HepG2 (cell line): ENCODE measurements around the gene EIF3J. TPM values are rescaled to one million over a fixed set of nuclear protein-coding genes. Genes with fewer than 3 reads are reported as not detected.

ENCODE experiments used
- ATAC-seq: fragments of 200-7000 bp; cut with Tn5 transposase; 3 replicates; pipeline ENCODE4 v1.9.1; 2020; ENCODE audit warnings: mild to moderate bottlenecking, moderate library complexity
- BruUV-seq: library from RNA; stranded (reverse); fragments of 400-500 nt; replicated peaks from 2 replicates; lab custom pipeline; 2021; lab: Mats Ljungman, UMichigan
- CTCF ChIA-PET: fragments of 300-600 bp; formaldehyde crosslinking; extraction: SDS; loops from one replicate; lab custom pipeline; 2021; ENCODE audit warnings: low total read pairs, inconsistent platforms, low intra/inter-chr PET ratio; lab: Yijun Ruan, JAX
- POLR2A ChIA-PET: fragments of 350-600 bp; sonication (Branson Sonifier 250); formaldehyde crosslinking; loops from one replicate; lab custom pipeline; 2020; ENCODE audit warnings: antibody characterized with exemption, inconsistent platforms; lab: Yijun Ruan, JAX
- DNase-seq: peaks from one replicate; pipeline ENCODE4 v3.0.0-alpha.2; 2015; ENCODE audit warnings: low spot score
- FAIRE-seq: peaks from 3 replicates; lab custom pipeline; 2011; peaks lifted over from hg19 to GRCh38; lab: Jason Lieb, UNC
- H2AFZ ChIP-seq: one replicate; pipeline ENCODE4 v1.6.1; 2011; ENCODE audit warnings: low read length, inconsistent platforms
- H3K27ac ChIP-seq: fragments of 300-600 bp; 3 replicates; pipeline ENCODE4 v1.8.0; 2011; ENCODE audit warnings: mixed run types, mild to moderate bottlenecking, mixed read lengths, low read length, inconsistent platforms; ENCODE audit not compliant: insufficient read depth; ENCODE audit errors: extremely low read length
- H3K27me3 ChIP-seq, 2 experiments: fragments of 200-600 bp in 1 of 2; 2 replicates in 1 of 2; 3 replicates in 1 of 2; pipeline versions ENCODE4 v1.6.0 to v1.8.0; 2011; ENCODE audit warnings: low read length in 2 of 2, mild to moderate bottlenecking in 2 of 2, moderate library complexity in 2 of 2, inconsistent platforms in 1 of 2; ENCODE audit not compliant: insufficient read depth in 2 of 2, control insufficient read depth in 1 of 2
- H3K36me3 ChIP-seq, 2 experiments: fragments of 200-600 bp in 1 of 2; replicated peaks in 1 of 2; 2 replicates in 1 of 2; 3 replicates in 1 of 2; pipeline versions ENCODE4 v1.5.1 to v1.8.0; 2011; ENCODE audit warnings: low read length in 2 of 2, inconsistent platforms in 1 of 2; ENCODE audit not compliant: insufficient read depth in 2 of 2, control insufficient read depth in 1 of 2
- H3K4me1 ChIP-seq: 2 replicates; pipeline ENCODE4 v1.5.1; 2012; ENCODE audit warnings: low read length, inconsistent platforms; ENCODE audit not compliant: insufficient read depth
- H3K4me2 ChIP-seq: 2 replicates; pipeline ENCODE4 v1.6.0; 2011; ENCODE audit warnings: low read depth, low read length, inconsistent platforms
- H3K4me3 ChIP-seq, 3 experiments: fragments of 200-600 bp in 1 of 3; sonication (generic), shearing (Covaris generic) in 1 of 3; replicated peaks in 1 of 3; 2 replicates each; pipeline ENCODE4 v1.5.1; 2011 to 2016; ENCODE audit warnings: low read length in 3 of 3, inconsistent platforms in 2 of 3, low read depth in 2 of 3, mild to moderate bottlenecking in 2 of 3, control low read depth in 1 of 3, mixed read lengths in 1 of 3; ENCODE audit not compliant: insufficient read depth in 1 of 3
- H3K79me2 ChIP-seq: one replicate; pipeline ENCODE4 v1.6.1; 2011; ENCODE audit warnings: low read length, inconsistent platforms; ENCODE audit not compliant: insufficient read depth
- H3K9ac ChIP-seq: 2 replicates; pipeline ENCODE4 v1.6.0; 2011; ENCODE audit warnings: mild to moderate bottlenecking, low read depth, low read length, inconsistent platforms; ENCODE audit not compliant: insufficient read depth
- H3K9me3 ChIP-seq: 2 replicates; pipeline ENCODE4 v1.5.1; 2012; ENCODE audit warnings: mild to moderate bottlenecking, low read length
- H4K20me1 ChIP-seq: 2 replicates; pipeline ENCODE4 v1.6.0; 2011; ENCODE audit warnings: inconsistent platforms, mild to moderate bottlenecking, low read length, moderate library complexity; ENCODE audit not compliant: insufficient read depth
- ADNP ChIP-seq: sonication (generic); formaldehyde crosslinking; IDR thresholded peaks from 2 replicates; pipeline ENCODE4 v1.4.0; 2020; ENCODE audit warnings: missing genetic modification reagents
- AGO2 ChIP-seq: fragments of 200-400 bp; formaldehyde crosslinking; optimal IDR thresholded peaks from 2 replicates; pipeline ENCODE3; 2017; ENCODE audit warnings: mild to moderate bottlenecking, low read depth, low read length, moderate library complexity
- BATF2 ChIP-seq: sonication (generic); formaldehyde crosslinking; IDR thresholded peaks from 2 replicates; pipeline ENCODE4 v1.8.0; 2022; ENCODE audit warnings: mild to moderate bottlenecking, missing genetic modification reagents, moderate library complexity
- GFI1 ChIP-seq: sonication (generic); formaldehyde crosslinking; IDR thresholded peaks from 2 replicates; pipeline ENCODE4 v1.5.0; 2020; ENCODE audit warnings: missing genetic modification reagents, mild to moderate bottlenecking, borderline replicate concordance
- MEIS2 ChIP-seq: sonication (generic); formaldehyde crosslinking; IDR thresholded peaks from 2 replicates; pipeline ENCODE4 v1.9.0; 2021; ENCODE audit warnings: mild to moderate bottlenecking, missing genetic modification reagents
- SRF ChIP-seq: IDR thresholded peaks from 2 replicates; pipeline ENCODE4 v1.6.1; 2011; ENCODE audit warnings: mild to moderate bottlenecking, low read depth, low read length, moderate library complexity
- ZBTB26 ChIP-seq: IDR thresholded peaks from 2 replicates; pipeline ENCODE4 v1.6.1; 2016; ENCODE audit warnings: missing compliant biosample characterization, missing genetic modification reagents, borderline replicate concordance
- ZGPAT ChIP-seq: IDR thresholded peaks from 2 replicates; pipeline ENCODE4 v1.6.1; 2016; ENCODE audit warnings: mild to moderate bottlenecking
- ZNF121 ChIP-seq: sonication (generic); formaldehyde crosslinking; IDR thresholded peaks from 2 replicates; pipeline ENCODE4 v1.5.0; 2020; ENCODE audit warnings: mild to moderate bottlenecking, missing genetic modification reagents
- ZNF362 ChIP-seq: sonication (generic); formaldehyde crosslinking; IDR thresholded peaks from 2 replicates; pipeline ENCODE4 v1.4.0; 2020; ENCODE audit warnings: missing genetic modification reagents, mild to moderate bottlenecking, borderline replicate concordance
- WGBS: methylation state at CpG from one replicate; pipeline ENCODE4 v1.1.6; 2017; ENCODE audit warnings: low lambda C conversion rate; 5-methylcytosine and 5-hydroxymethylcytosine counted together
- in situ Hi-C: cut with HindIII; loops from 2 replicates; pipeline ENCODE4 v1.10.0; 2017; ENCODE audit warnings: low pct_unique_long_range_greater_than_20kb; ENCODE audit not compliant: extremely low pct_ligation_motif_present
- intact Hi-C: fragments of 100-400 bp; cut with micrococcal nuclease; formaldehyde crosslinking; loops from one replicate; pipeline ENCODE4 v1.10.0; 2022; ENCODE audit not compliant: unreplicated experiment
- polyA plus RNA-seq, 8 experiments: library from polyadenylated mRNA; depleted of rRNA in 3 of 8; stranded (reverse) in 7 of 8; unstranded in 1 of 8; fragments of >200 nt; fragmentation: Illumina TruSeq in 4 of 8; extraction: Trizol in 4 of 8; gene quantifications; 2 replicates each; pipeline versions ENCODE4 v1.2.1 to v1.2.3, GENCODE V29; 2011 to 2016; ENCODE audit warnings: low read depth in 4 of 8, missing spikeins in 1 of 8, mixed read lengths in 1 of 8; ENCODE audit not compliant: insufficient read depth in 1 of 8
- total RNA-seq, 5 experiments: library from RNA; depleted of rRNA; stranded (reverse); fragments of >200 nt; fragmentation: Illumina TruSeq; extraction: Trizol; gene quantifications; 2 replicates each; pipeline ENCODE4 v1.2.3, GENCODE V29; 2016; ENCODE audit warnings: low read depth in 1 of 5

The EIF3J gene
- total and polyA plus RNA-seq, 2 of the 13 experiments (the other 11 are each of a cell fraction or from before 2014, with no cell fraction given), result 51.7 to 69.2 TPM

GRCh38 chr15:44541282-44541958 lies 4.5 kb downstream of the EIF3J start:
- peaks cover 78% of the 10 kb centered on the region for H3K79me2 ChIP-seq
- DNase-seq (peak; percentile 16), FAIRE-seq (no peak), ATAC-seq (no peak)
- TF ChIP-seq SRF (no peak), ADNP (CRISPR knock-in tag) (no peak), ZBTB26 (CRISPR knock-in tag) (no peak), ZNF362 (CRISPR knock-in tag) (no peak), ZGPAT (CRISPR knock-in tag) (no peak), ZNF121 (CRISPR knock-in tag) (peak; percentile 95), BATF2 (CRISPR knock-in tag) (no peak), GFI1 (CRISPR knock-in tag) (no peak), AGO2 (peak; percentile 23), MEIS2 (CRISPR knock-in tag) (no peak)
- peak overlapping the region; percentile 13 for H3K27ac ChIP-seq
- 96% methylated on average over 4 of the region's 4 CpGs for WGBS
- H3K4me3 ChIP-seq, result no peak overlapping the region
- no peak overlapping the region for H3K9ac ChIP-seq
- peak overlapping the region; percentile 28; the same call in 1 of the 2 replicates for H3K4me2 ChIP-seq
- peaks cover under 1 to 6% of the 10 kb centered on the region in 2 experiments; a peak in 2 of 5 replicates for H3K36me3 ChIP-seq
- in situ Hi-C loops, result no loop called here
- CTCF ChIA-PET, result no interaction called here
- no peaks in the 10 kb centered on the region for H3K9me3 ChIP-seq
- BruUV-seq, result no TSS peak
- peaks cover 40% of the 10 kb centered on the region for H3K4me1 ChIP-seq
- POLR2A ChIA-PET, result no interaction called here
- peaks cover 29% of the 10 kb centered on the region for H4K20me1 ChIP-seq
- no peaks in the 10 kb centered on the region for H3K27me3 ChIP-seq
- intact Hi-C loops, result no loop called here
- H2AFZ ChIP-seq, result no peak overlapping the region
